LHCN-M2 (cell line): ENCODE measurements around the gene UTY. TPM values are rescaled to one million over a fixed set of nuclear protein-coding genes. Genes with fewer than 3 reads are reported as not detected.

Experiments
- DNase-seq: peaks from one replicate; pipeline ENCODE4 v3.0.0-alpha.2; 2012; ENCODE audit warnings: low read depth
- total RNA-seq: library from RNA; depleted of rRNA; stranded (reverse); fragments of >200 nt; gene quantifications from 2 replicates; pipeline ENCODE4 v1.2.3, GENCODE V29; 2014

The UTY gene
- total RNA-seq, 1 experiment from 2014 or later: 11.3 TPM

- no peak for DNase-seq
Measured at GRCh38 chrY:13415556-13415955, 64.3 kb downstream of the UTY start.

- DNase-seq: peak; percentile 25
Measured at GRCh38 chrY:13398876-13399275, 81.0 kb downstream of the UTY start.

GRCh38 chrY:13381110-13381683 lies 98.6 kb downstream of the UTY start:
- no peak for DNase-seq

GRCh38 chrY:13370868-13371800 lies 108.7 kb downstream of the UTY start:
- DNase-seq: no peak

- DNase-seq: no peak
Measured at GRCh38 chrY:13370245-13370644, 109.6 kb downstream of the UTY start.

GRCh38 chrY:13368513-13368845 lies 111.4 kb downstream of the UTY start:
- no peak for DNase-seq

GRCh38 chrY:13363641-13364040 lies 116.2 kb downstream of the UTY start:
- DNase-seq: peak; percentile 10

- DNase-seq: no peak
Measured at GRCh38 chrY:13362662-13363061, 117.2 kb downstream of the UTY start.

GRCh38 chrY:13361656-13362636 lies 117.9 kb downstream of the UTY start:
- DNase-seq: peak; percentile 58

GRCh38 chrY:13351443-13351842 lies 128.4 kb downstream of the UTY start:
- no peak for DNase-seq

- DNase-seq: no peak
Measured at GRCh38 chrY:13347106-13347505, 132.7 kb downstream of the UTY start.

- DNase-seq: no peak
Measured at GRCh38 chrY:13345549-13345948, 134.3 kb downstream of the UTY start.

- peak; percentile 11 for DNase-seq
Measured at GRCh38 chrY:13343307-13343946, 136.4 kb downstream of the UTY start.

- no peak for DNase-seq
Measured at GRCh38 chrY:13339939-13340338, 139.9 kb downstream of the UTY start.

- no peak for DNase-seq
Measured at GRCh38 chrY:13339381-13339780, 140.5 kb downstream of the UTY start.

- no peak for DNase-seq
Measured at GRCh38 chrY:13338711-13339110, 141.1 kb downstream of the UTY start.

- no peak for DNase-seq
Measured at GRCh38 chrY:13337934-13338333, 141.9 kb downstream of the UTY start.

GRCh38 chrY:13333791-13334190 lies 146.0 kb downstream of the UTY start:
- no peak for DNase-seq

- DNase-seq: no peak
Measured at GRCh38 chrY:13330651-13331050, 149.2 kb downstream of the UTY start.

- no peak for DNase-seq
Measured at GRCh38 chrY:13312966-13313365, 166.9 kb downstream of the UTY start.

GRCh38 chrY:13307959-13308358 lies 171.9 kb downstream of the UTY start:
- peak; percentile 1 for DNase-seq
